ENCODE results near the gene RNU1-2.
"Not testable (repeated sequence)": the region's sequence is repeated elsewhere in the genome, so short reads cannot be mapped to it uniquely, and the experiment has no call there.

RNU1-2 gene

DNA sequence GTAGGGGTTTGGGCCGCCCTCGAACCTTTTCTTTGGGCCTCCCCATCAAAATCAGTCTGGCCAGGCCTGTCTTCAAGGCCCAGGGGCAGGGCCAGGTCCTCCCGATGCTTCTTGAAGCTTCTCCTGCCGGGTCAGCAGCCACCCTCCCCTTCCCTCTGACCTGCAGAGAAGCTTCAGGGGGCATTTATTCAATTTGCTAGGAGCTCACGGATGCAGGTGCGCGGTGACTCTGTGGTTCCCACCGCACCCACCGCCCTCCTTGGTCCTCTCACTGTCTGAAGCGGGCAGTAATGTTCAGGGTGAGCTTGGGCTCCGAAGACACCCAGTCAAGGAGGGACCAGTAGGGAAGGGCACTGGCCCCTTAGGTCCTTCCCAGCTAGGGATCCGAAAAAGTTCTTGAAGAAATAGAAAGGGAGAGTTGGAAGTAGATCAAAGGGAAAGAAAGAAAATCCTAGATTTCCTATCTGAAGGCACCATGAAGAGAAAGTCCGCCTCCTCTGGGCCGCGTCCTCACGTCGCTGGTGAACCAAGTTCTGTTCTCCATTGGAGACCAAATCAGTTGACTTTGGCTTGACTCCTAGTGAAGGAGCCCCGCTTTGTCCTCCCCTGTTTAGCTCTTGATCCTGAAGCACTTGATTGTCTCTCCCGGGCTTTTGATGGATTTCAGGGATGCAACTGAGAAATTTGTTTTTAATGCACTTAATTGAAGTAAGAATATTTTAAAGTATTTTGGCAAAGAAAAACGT is 8.7 kb upstream of the RNU1-2 start:
- Histone ChIP-seq H4K20me1 (ENCODE audit: insufficient read depth) (no peaks in the 10 kb centered on the region), H3K27ac (no peak overlapping the region), H2AFZ (ENCODE audit: low read depth) (no peak overlapping the region), H3K27me3 (ENCODE audit: insufficient read depth, low read depth) (no peaks in the 10 kb centered on the region; the same call in 1 of the 2 replicates), H3K4me1 (ENCODE audit: low read depth, poor library complexity, severe bottlenecking) (no peaks in the 10 kb centered on the region), H3K4me3 (IDR thresholded peaks at IDR 0.05; ENCODE audit: insufficient read depth, low read depth, low read length) (no peak overlapping the region), H3K79me2 (ENCODE audit: insufficient read depth, low read depth) (no peaks in the 10 kb centered on the region), H3K4me2 (no peak overlapping the region), H3K9ac (no peak overlapping the region), H3K36me3 (ENCODE audit: insufficient read depth) (no peaks in the 10 kb centered on the region)
- no peak for TF ChIP-seq CTCF (conservative IDR thresholded peaks at IDR 0.05; ENCODE audit: low read depth, low read length)

GRCh38 chr1:16888860-16889816 is 6.6 kb upstream of the RNU1-2 start:
- Histone ChIP-seq H3K4me1 (ENCODE audit: low read depth, poor library complexity, severe bottlenecking) (no peaks in the 10 kb centered on the region), H3K4me2 (no peak overlapping the region; the same call in 1 of the 2 replicates), H2AFZ (ENCODE audit: low read depth) (peak overlapping the region; percentile 49; the same call in 1 of the 2 replicates), H3K27ac (no peak overlapping the region; the same call in 1 of the 2 replicates), H3K27me3 (ENCODE audit: insufficient read depth, low read depth) (no peaks in the 10 kb centered on the region; the same call in 1 of the 2 replicates), H3K9ac (peak overlapping the region; percentile 44; the same call in 1 of the 2 replicates), H3K79me2 (ENCODE audit: insufficient read depth, low read depth) (no peaks in the 10 kb centered on the region), H3K36me3 (ENCODE audit: insufficient read depth) (no peaks in the 10 kb centered on the region), H4K20me1 (ENCODE audit: insufficient read depth) (no peaks in the 10 kb centered on the region), H3K4me3 (IDR thresholded peaks at IDR 0.05; ENCODE audit: insufficient read depth, low read depth, low read length) (no peak overlapping the region)
- TF ChIP-seq CTCF (conservative IDR thresholded peaks at IDR 0.05; ENCODE audit: low read depth, low read length) = no peak

DNA sequence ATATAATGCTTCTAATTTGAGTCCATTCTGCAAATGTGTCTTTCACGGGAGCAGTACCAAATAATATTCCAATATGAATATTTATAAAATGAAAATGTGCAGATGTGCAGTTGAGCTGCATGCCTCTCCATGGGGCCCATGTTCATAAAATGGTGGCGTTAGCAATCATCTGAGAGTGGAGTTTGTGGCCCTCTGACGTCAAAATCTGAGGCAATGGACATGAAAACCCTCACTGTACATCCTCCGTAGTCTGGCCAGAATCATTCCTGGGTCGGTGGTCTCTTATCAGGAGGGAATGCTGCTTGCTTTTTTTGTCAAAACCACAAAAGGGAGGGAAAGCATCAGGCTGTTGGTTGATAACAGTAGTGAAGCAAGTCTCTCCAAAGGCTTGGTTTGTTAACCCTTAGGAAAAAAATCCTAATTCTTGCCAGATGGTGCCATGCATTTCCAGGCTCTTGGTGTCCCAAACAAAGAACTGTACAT is 5.2 kb upstream of the RNU1-2 start:
- not testable (repeated sequence) for H3K9ac ChIP-seq; H3K4me3 ChIP-seq (IDR thresholded peaks at IDR 0.05; ENCODE audit: insufficient read depth, low read depth, low read length); H3K27ac ChIP-seq; H3K79me2 ChIP-seq (ENCODE audit: insufficient read depth, low read depth); H3K4me1 ChIP-seq (ENCODE audit: low read depth, poor library complexity, severe bottlenecking); H3K27me3 ChIP-seq (ENCODE audit: insufficient read depth, low read depth); H3K4me2 ChIP-seq; H3K36me3 ChIP-seq (ENCODE audit: insufficient read depth); H4K20me1 ChIP-seq (ENCODE audit: insufficient read depth); H2AFZ ChIP-seq (ENCODE audit: low read depth)

- H2AFZ ChIP-seq (ENCODE audit: low read depth); H3K27ac ChIP-seq; H4K20me1 ChIP-seq (ENCODE audit: insufficient read depth); H3K79me2 ChIP-seq (ENCODE audit: insufficient read depth, low read depth); H3K36me3 ChIP-seq (ENCODE audit: insufficient read depth); H3K4me3 ChIP-seq (IDR thresholded peaks at IDR 0.05; ENCODE audit: insufficient read depth, low read depth, low read length); H3K4me1 ChIP-seq (ENCODE audit: low read depth, poor library complexity, severe bottlenecking); H3K4me2 ChIP-seq; H3K27me3 ChIP-seq (ENCODE audit: insufficient read depth, low read depth); H3K9ac ChIP-seq: not testable (repeated sequence)
These were observed 4.7 kb upstream of the RNU1-2 start for GRCh38 chr1:16891057-16891456.

- H3K4me3 ChIP-seq (IDR thresholded peaks at IDR 0.05; ENCODE audit: insufficient read depth, low read depth, low read length); H3K9ac ChIP-seq; H3K36me3 ChIP-seq (ENCODE audit: insufficient read depth); H4K20me1 ChIP-seq (ENCODE audit: insufficient read depth); H3K27me3 ChIP-seq (ENCODE audit: insufficient read depth, low read depth); H3K79me2 ChIP-seq (ENCODE audit: insufficient read depth, low read depth); H3K27ac ChIP-seq; H3K4me2 ChIP-seq; H2AFZ ChIP-seq (ENCODE audit: low read depth): not testable (repeated sequence)
- peaks cover 18% of the 10 kb centered on the region for H3K4me1 ChIP-seq (ENCODE audit: low read depth, poor library complexity, severe bottlenecking)
These were observed 2.7 kb upstream of the RNU1-2 start for GRCh38 chr1:16892978-16893525.

DNA sequence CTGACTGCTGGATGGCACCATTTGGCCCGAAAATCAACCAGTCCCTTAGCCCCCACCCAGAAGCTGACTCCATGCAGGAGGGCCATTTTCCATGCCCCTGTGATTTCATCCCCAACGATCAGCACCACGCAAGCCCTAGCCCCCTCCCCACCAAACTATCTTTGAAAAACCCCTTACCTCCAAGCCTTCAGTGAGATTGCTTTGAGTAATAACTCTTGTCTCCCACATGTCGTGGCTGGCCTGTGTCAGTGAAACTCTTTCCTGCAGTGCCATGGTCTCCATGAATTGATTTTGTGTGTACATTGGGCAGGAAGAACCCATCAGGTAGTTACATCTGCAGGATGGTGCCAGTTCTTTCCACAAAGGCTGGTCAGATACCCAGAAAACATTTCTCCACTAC is 2.0 kb upstream of the RNU1-2 start:
- H3K4me1 ChIP-seq (ENCODE audit: low read depth, poor library complexity, severe bottlenecking) = peaks cover 25% of the 10 kb centered on the region
- not testable (repeated sequence) for H4K20me1 ChIP-seq (ENCODE audit: insufficient read depth); H3K36me3 ChIP-seq (ENCODE audit: insufficient read depth); H2AFZ ChIP-seq (ENCODE audit: low read depth); H3K4me2 ChIP-seq; H3K79me2 ChIP-seq (ENCODE audit: insufficient read depth, low read depth); H3K27ac ChIP-seq; H3K27me3 ChIP-seq (ENCODE audit: insufficient read depth, low read depth); H3K9ac ChIP-seq; H3K4me3 ChIP-seq (IDR thresholded peaks at IDR 0.05; ENCODE audit: insufficient read depth, low read depth, low read length)

GRCh38 chr1:16894338-16894737 is 1.4 kb upstream of the RNU1-2 start:
- H4K20me1 ChIP-seq (ENCODE audit: insufficient read depth); H3K36me3 ChIP-seq (ENCODE audit: insufficient read depth); H3K27me3 ChIP-seq (ENCODE audit: insufficient read depth, low read depth); H2AFZ ChIP-seq (ENCODE audit: low read depth); H3K79me2 ChIP-seq (ENCODE audit: insufficient read depth, low read depth); H3K27ac ChIP-seq; H3K9ac ChIP-seq; H3K4me3 ChIP-seq (IDR thresholded peaks at IDR 0.05; ENCODE audit: insufficient read depth, low read depth, low read length): not testable (repeated sequence)
- H3K4me2 ChIP-seq = 0 out of 2 replicates have a peak overlapping the region, but pooled peaks have one; percentile 80
- H3K4me1 ChIP-seq (ENCODE audit: low read depth, poor library complexity, severe bottlenecking) = peaks cover 30% of the 10 kb centered on the region

DNA sequence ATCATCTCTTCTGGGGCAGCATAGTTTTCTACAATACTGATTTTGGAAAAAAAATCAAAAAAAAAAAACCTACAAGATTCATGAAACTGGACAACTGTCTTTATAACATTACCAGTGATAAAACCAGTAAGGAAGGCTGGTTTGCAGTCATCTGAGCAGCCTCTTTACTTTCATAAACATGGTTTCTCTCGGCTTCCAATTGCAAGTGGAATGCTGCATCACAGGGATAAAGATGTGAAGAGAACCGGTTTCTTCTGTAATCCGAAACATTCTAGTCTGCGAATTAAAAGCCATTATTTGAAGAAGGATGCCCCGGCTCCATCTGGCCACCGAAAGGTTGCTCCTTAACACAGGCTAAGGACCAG is 565 bp upstream of the RNU1-2 start:
- Histone ChIP-seq H3K9ac (peak overlapping the region; percentile 95), H3K4me3 (IDR thresholded peaks at IDR 0.05; ENCODE audit: insufficient read depth, low read depth, low read length) (peak overlapping the region; percentile 42), H3K4me1 (ENCODE audit: low read depth, poor library complexity, severe bottlenecking) (peaks cover 32% of the 10 kb centered on the region), H3K4me2 (peak overlapping the region; percentile 80), H3K27ac (peak overlapping the region; percentile 99), H2AFZ (ENCODE audit: low read depth) (peak overlapping the region; percentile 75)
- not testable (repeated sequence) for H3K36me3 ChIP-seq (ENCODE audit: insufficient read depth); H4K20me1 ChIP-seq (ENCODE audit: insufficient read depth); H3K79me2 ChIP-seq (ENCODE audit: insufficient read depth, low read depth); H3K27me3 ChIP-seq (ENCODE audit: insufficient read depth, low read depth)

Measured in KMS-11 (cell line).